ENCODE data around the gene NAT10.
"Not testable (repeated sequence)": the region's sequence is repeated elsewhere in the genome, so short reads cannot be mapped to it uniquely, and the experiment has no call there.

The NAT10 gene

GRCh38 chr11:34105079-34105956 lies at the start of gene NAT10:
Gene NAT10 (plus strand): TSS chr11:34105629. CDS start chr11:34108226, 2,597 bp downstream.
- no peak for TF ChIP-seq CTCF (IDR thresholded peaks at IDR 0.05; ENCODE audit: extremely low read depth, insufficient read depth, missing control alignments)
- in situ Hi-C loops (cut with MboI; ENCODE audit: low pct_unique_long_range_greater_than_20kb, low sequenced_read_pairs, unreplicated experiment): no loop called here
- peak; percentile 89 for DNase-seq (ENCODE audit: low spot score)

- no peak for DNase-seq (ENCODE audit: low spot score)
- in situ Hi-C loops (cut with MboI; ENCODE audit: low pct_unique_long_range_greater_than_20kb, low sequenced_read_pairs, unreplicated experiment): no loop called here
- no peak for TF ChIP-seq CTCF (IDR thresholded peaks at IDR 0.05; ENCODE audit: extremely low read depth, insufficient read depth, missing control alignments)
These were observed 48.8 kb upstream of the NAT10 start for GRCh38 chr11:34056672-34057071.

- no peak for TF ChIP-seq CTCF (IDR thresholded peaks at IDR 0.05; ENCODE audit: extremely low read depth, insufficient read depth, missing control alignments)
- in situ Hi-C loops (cut with MboI; ENCODE audit: low pct_unique_long_range_greater_than_20kb, low sequenced_read_pairs, unreplicated experiment): no loop called here
- DNase-seq (ENCODE audit: low spot score): no peak
These were observed 42.2 kb upstream of the NAT10 start for GRCh38 chr11:34063061-34063795.

- no peak for TF ChIP-seq CTCF (IDR thresholded peaks at IDR 0.05; ENCODE audit: extremely low read depth, insufficient read depth, missing control alignments)
- in situ Hi-C loops (cut with MboI; ENCODE audit: low pct_unique_long_range_greater_than_20kb, low sequenced_read_pairs, unreplicated experiment): no loop called here
- no peak for DNase-seq (ENCODE audit: low spot score)
These were observed 41.1 kb upstream of the NAT10 start for GRCh38 chr11:34064291-34064690.

- in situ Hi-C loops (cut with MboI; ENCODE audit: low pct_unique_long_range_greater_than_20kb, low sequenced_read_pairs, unreplicated experiment): no loop called here
- no peak for DNase-seq (ENCODE audit: low spot score)
- TF ChIP-seq CTCF (IDR thresholded peaks at IDR 0.05; ENCODE audit: extremely low read depth, insufficient read depth, missing control alignments): no peak
These were observed 39.8 kb upstream of the NAT10 start for GRCh38 chr11:34065505-34066203.

- DNase-seq (ENCODE audit: low spot score); in situ Hi-C loops (cut with MboI; ENCODE audit: low pct_unique_long_range_greater_than_20kb, low sequenced_read_pairs, unreplicated experiment): not testable (repeated sequence)
These were observed 38.7 kb upstream of the NAT10 start for GRCh38 chr11:34066766-34067165.

All from GM13977 (cell line).